ENCODE results near the gene PROM2.

GRCh38 chr2:95258271-95258670 is 16.0 kb upstream of the PROM2 start:
- TF ChIP-seq CTCF (IDR thresholded peaks at IDR 0.05; ENCODE audit: insufficient read depth, low read depth, low read length) (no peak), EZH2 (IDR thresholded peaks at IDR 0.05; ENCODE audit: insufficient read depth, low read length) (no peak)
